Ishikawa (cell line): ENCODE measurements around the gene CCL11.

Source experiments
- CEBPB ChIP-seq: IDR thresholded peaks from 2 replicates; pipeline ENCODE4 v1.6.1; 2012
- CREB1 ChIP-seq: IDR thresholded peaks from 2 replicates; pipeline ENCODE4 v1.6.1; 2012; ENCODE audit warnings: low read depth
- EGR1 ChIP-seq: IDR thresholded peaks from 2 replicates; pipeline ENCODE4 v1.6.1; 2012
- EP300 ChIP-seq: IDR thresholded peaks from 2 replicates; pipeline ENCODE4 v1.6.1; 2012; ENCODE audit warnings: borderline replicate concordance
- FOXM1 ChIP-seq: IDR thresholded peaks from 2 replicates; pipeline ENCODE4 v1.6.1; 2012; ENCODE audit warnings: low read depth, borderline replicate concordance
- MAX ChIP-seq: IDR thresholded peaks from 2 replicates; pipeline ENCODE4 v1.6.1; 2012
- NFIC ChIP-seq: IDR thresholded peaks from 2 replicates; pipeline ENCODE4 v1.6.1; 2012
- RAD21 ChIP-seq: IDR thresholded peaks from 2 replicates; pipeline ENCODE4 v1.6.1; 2012; ENCODE audit warnings: low read depth
- REST ChIP-seq: IDR thresholded peaks from 2 replicates; pipeline ENCODE4 v1.6.1; 2012; ENCODE audit warnings: low read depth, mild to moderate bottlenecking
- TAF1 ChIP-seq: IDR thresholded peaks from 2 replicates; pipeline ENCODE4 v1.6.1; 2012; ENCODE audit warnings: low read depth, mild to moderate bottlenecking
- TEAD4 ChIP-seq: IDR thresholded peaks from 2 replicates; pipeline ENCODE4 v1.6.1; 2012
- USF1 ChIP-seq: IDR thresholded peaks from 2 replicates; pipeline ENCODE4 v1.6.1; 2012
- YY1 ChIP-seq: IDR thresholded peaks from 2 replicates; pipeline ENCODE4 v1.6.1; 2012; ENCODE audit warnings: low read depth

- TF ChIP-seq CEBPB: no peak
- TF ChIP-seq CREB1: no peak
- no peak for TF ChIP-seq YY1
- no peak for TF ChIP-seq EP300
- TF ChIP-seq TAF1: no peak
- no peak for TF ChIP-seq RAD21
- TF ChIP-seq EGR1: no peak
- TF ChIP-seq TEAD4: no peak
- TF ChIP-seq USF1: no peak
- TF ChIP-seq MAX: no peak
- no peak for TF ChIP-seq FOXM1
- TF ChIP-seq NFIC: no peak
- TF ChIP-seq REST: no peak
Measured at GRCh38 chr17:34259146-34259545, 26.4 kb upstream of the CCL11 start.
